Mucosa of descending colon (tissue), 3 donors: Measurements from ENCODE around the gene HOXB8. TPM values are rescaled to one million over a fixed set of nuclear protein-coding genes. Genes with fewer than 3 reads are reported as not detected.

ENCODE experiments used
- ATAC-seq: fragments of 200-7000 bp; cut with Tn5 transposase; one replicate; pipeline ENCODE4 v1.9.1; 2020; ENCODE audit warnings: mild to moderate bottlenecking, moderate library complexity
- DNase-seq, 3 donors: peaks; one replicate each; pipeline ENCODE4 v3.0.0-alpha.2; 2020
- H3K36me3 ChIP-seq: fragments of 200-600 bp; one replicate; pipeline ENCODE4 v1.8.0; 2021; ENCODE audit warnings: low read depth, mild to moderate bottlenecking
- H3K4me1 ChIP-seq: fragments of 200-600 bp; one replicate; pipeline ENCODE4 v1.8.0; 2021; ENCODE audit warnings: low read depth, mild to moderate bottlenecking
- H3K4me3 ChIP-seq: fragments of 200-600 bp; one replicate; pipeline ENCODE4 v1.8.0; 2021; ENCODE audit warnings: mild to moderate bottlenecking
- H3K9me3 ChIP-seq: fragments of 200-600 bp; one replicate; pipeline ENCODE4 v1.8.0; 2021; ENCODE audit warnings: mild to moderate bottlenecking
- intact Hi-C, 2 donors: fragments of 100-400 bp; cut with DNase I in 1 of 2; cut with micrococcal nuclease in 1 of 2; formaldehyde crosslinking; loops; one replicate each; pipeline versions ENCODE4 v1.11.0 to v1.11.1; 2022; cut with DNase I, micrococcal nuclease
- total RNA-seq, 3 donors: library from RNA; stranded (reverse); fragmentation: NEBNext Ultra II Directional in 2 of 3; extraction: Animal tissue kit (Norgen Biotek cat#: 25700) in 2 of 3; gene quantifications; one replicate each; pipeline versions ENCODE4 v1.2.1 to v1.2.4, GENCODE V29; 2021 to 2023
- TF ChIP-seq, protein P1 (sequence below): fragments of 200-600 bp; IDR thresholded peaks from one replicate; pipeline ENCODE4 v1.8.0; 2022; ENCODE audit warnings: antibody characterized with exemption, mild to moderate bottlenecking
- donor health status: DM: no; HTN: no; CAD: no; lungs with moderate emphysema.
- donor health status: DM: no; HTN: no; CAD: no.
- donor health status: DM: no; HTN: yes; CAD: no.

Gene HOXB8
- total RNA-seq, 3 donors from 2014 or later: 4.2 to 7.5 (median 5.6) TPM

- TF ChIP-seq, protein P1, sequence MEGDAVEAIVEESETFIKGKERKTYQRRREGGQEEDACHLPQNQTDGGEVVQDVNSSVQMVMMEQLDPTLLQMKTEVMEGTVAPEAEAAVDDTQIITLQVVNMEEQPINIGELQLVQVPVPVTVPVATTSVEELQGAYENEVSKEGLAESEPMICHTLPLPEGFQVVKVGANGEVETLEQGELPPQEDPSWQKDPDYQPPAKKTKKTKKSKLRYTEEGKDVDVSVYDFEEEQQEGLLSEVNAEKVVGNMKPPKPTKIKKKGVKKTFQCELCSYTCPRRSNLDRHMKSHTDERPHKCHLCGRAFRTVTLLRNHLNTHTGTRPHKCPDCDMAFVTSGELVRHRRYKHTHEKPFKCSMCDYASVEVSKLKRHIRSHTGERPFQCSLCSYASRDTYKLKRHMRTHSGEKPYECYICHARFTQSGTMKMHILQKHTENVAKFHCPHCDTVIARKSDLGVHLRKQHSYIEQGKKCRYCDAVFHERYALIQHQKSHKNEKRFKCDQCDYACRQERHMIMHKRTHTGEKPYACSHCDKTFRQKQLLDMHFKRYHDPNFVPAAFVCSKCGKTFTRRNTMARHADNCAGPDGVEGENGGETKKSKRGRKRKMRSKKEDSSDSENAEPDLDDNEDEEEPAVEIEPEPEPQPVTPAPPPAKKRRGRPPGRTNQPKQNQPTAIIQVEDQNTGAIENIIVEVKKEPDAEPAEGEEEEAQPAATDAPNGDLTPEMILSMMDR: no peak
- peaks cover under 1% of the 10 kb centered on the region for H3K36me3 ChIP-seq
- peak in 2 of 3 donors; percentile 56 to 60 for DNase-seq
- no peak for ATAC-seq
- H3K4me3 ChIP-seq: no peak overlapping the region
- peaks cover 33% of the 10 kb centered on the region for H3K4me1 ChIP-seq
- H3K9me3 ChIP-seq: no peaks in the 10 kb centered on the region
- intact Hi-C loops: no loop called here
Observed at GRCh38 chr17:48600244-48601098, 14.6 kb downstream of the HOXB8 start.

DNA sequence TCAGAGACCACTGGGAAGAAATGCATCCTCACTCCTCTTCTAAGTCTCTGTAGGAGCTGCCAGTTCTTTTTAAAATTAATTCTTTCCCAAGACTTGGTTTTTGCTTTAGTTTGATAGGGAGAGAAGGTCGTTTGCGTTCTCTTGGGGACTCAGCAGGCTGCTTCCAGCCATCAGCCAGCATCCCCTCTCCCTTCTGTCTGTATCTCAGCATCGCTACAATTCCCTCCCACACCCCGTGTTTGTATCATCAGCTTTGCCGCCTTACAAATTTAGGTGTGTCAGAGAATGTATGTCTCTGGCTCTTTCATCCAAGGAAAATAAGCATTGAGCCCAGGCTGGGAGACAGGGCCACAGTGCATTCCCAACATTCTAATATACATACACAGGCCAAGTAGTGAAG is 15.7 kb downstream of the HOXB8 start:
- Histone ChIP-seq H3K4me1 (peaks cover 37% of the 10 kb centered on the region), H3K9me3 (no peaks in the 10 kb centered on the region), H3K4me3 (no peak overlapping the region), H3K36me3 (peaks cover 5% of the 10 kb centered on the region)
- TF ChIP-seq, protein P1: no peak
- ATAC-seq (no peak), DNase-seq (no peak)
- intact Hi-C loops: no loop called here

- H3K36me3 ChIP-seq: peaks cover 5% of the 10 kb centered on the region
- no peaks in the 10 kb centered on the region for H3K9me3 ChIP-seq
- intact Hi-C loops: no loop called here
- ATAC-seq: no peak
- no peak overlapping the region for H3K4me3 ChIP-seq
- peak in 1 of 3 donors; percentile 45 for DNase-seq
- peaks cover 39% of the 10 kb centered on the region for H3K4me1 ChIP-seq
- TF ChIP-seq, protein P1: no peak
Observed at GRCh38 chr17:48598736-48599135, 16.4 kb downstream of the HOXB8 start.

GRCh38 chr17:48597778-48598631 is 17.1 kb downstream of the HOXB8 start:
- TF ChIP-seq, protein P1: no peak
- Histone ChIP-seq H3K9me3 (no peaks in the 10 kb centered on the region), H3K4me3 (peak overlapping the region; percentile 7), H3K36me3 (peaks cover 5% of the 10 kb centered on the region), H3K4me1 (peaks cover 44% of the 10 kb centered on the region)
- intact Hi-C loops: no loop called here
- DNase-seq (peak; percentile 90 to 92 (median 91)), ATAC-seq (peak; percentile 72)

DNA sequence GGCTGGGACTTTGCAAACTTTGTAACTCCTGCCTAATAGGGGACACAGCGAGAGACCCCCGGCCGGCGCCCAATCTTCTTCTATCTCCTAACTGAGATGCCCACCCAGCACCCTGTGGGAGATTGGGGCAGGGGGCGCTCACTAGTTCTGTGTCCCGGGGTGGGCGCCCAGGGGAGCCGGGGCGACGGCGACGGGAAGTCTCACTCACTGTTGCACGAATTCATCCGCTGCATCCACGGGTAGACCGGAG is 17.6 kb downstream of the HOXB8 start:
- peaks cover 44% of the 10 kb centered on the region for H3K4me1 ChIP-seq

More for the DNA sequence above, 17.6 kb downstream of the HOXB8 start:
- TF ChIP-seq, protein P1: no peak
- intact Hi-C loops: no loop called here
- ATAC-seq: no peak
- H3K36me3 ChIP-seq: peaks cover 5% of the 10 kb centered on the region
- peak overlapping the region; percentile 7 for H3K4me3 ChIP-seq
- H3K9me3 ChIP-seq: no peaks in the 10 kb centered on the region
- peak in 2 of 3 donors; percentile 43 to 62 for DNase-seq
